Gastrocnemius medialis (tissue), 4 donors: ENCODE results near the gene ARHGAP26. TPM values are rescaled to one million over a fixed set of nuclear protein-coding genes. Genes with fewer than 3 reads are reported as not detected.

Experiments used
- ATAC-seq, 2 donors: fragments of 150-250 bp; one replicate each; pipeline ENCODE4 v1.9.1; 2016
- DNase-seq, 2 donors: peaks; one replicate each; pipeline ENCODE4 v3.0.0-alpha.2; 2019
- H3K27ac ChIP-seq, 4 donors: fragments of 200-600 bp; sonication (generic); 1 replicate in 1 of 4; 2 replicates in 3 of 4; pipeline ENCODE4 v1.5.1; 2016 to 2018; ENCODE audit warnings: mild to moderate bottlenecking in 2 of 4, moderate library complexity in 1 of 4
- H3K27me3 ChIP-seq, 3 donors: fragments of 200-600 bp; sonication (generic) in 2 of 3; 1 replicate in 1 of 3; 2 replicates in 2 of 3; pipeline versions ENCODE4 v1.5.1 to v1.6.0; 2016 to 2019; ENCODE audit warnings: mild to moderate bottlenecking in 1 of 3, moderate library complexity in 1 of 3
- H3K36me3 ChIP-seq, 2 donors: fragments of 200-600 bp; sonication (generic) in 1 of 2; one replicate each; pipeline ENCODE4 v1.5.1; 2017 to 2018
- H3K4me1 ChIP-seq, 2 donors: fragments of 200-600 bp; sonication (generic) in 1 of 2; one replicate each; pipeline ENCODE4 v1.5.1; 2016 to 2017; ENCODE audit warnings: mild to moderate bottlenecking in 2 of 2
- H3K4me3 ChIP-seq, 4 donors: fragments of 200-600 bp; sonication (generic) in 3 of 4; 1 replicate in 1 of 4; 2 replicates in 3 of 4; pipeline ENCODE4 v1.5.1; 2016 to 2019; ENCODE audit warnings: mild to moderate bottlenecking in 2 of 4
- H3K9me3 ChIP-seq, 3 donors: fragments of 200-600 bp; sonication (generic) in 2 of 3; 1 replicate in 1 of 3; 2 replicates in 2 of 3; pipeline ENCODE4 v1.5.1; 2016 to 2019
- CTCF ChIP-seq, 5 experiments: fragments of 450-650 bp in 3 of 5; fragments of 200-600 bp in 2 of 5; sonication (generic) in 2 of 5; IDR thresholded peaks in 4 of 5; conservative IDR thresholded peaks in 1 of 5; 1 replicate in 4 of 5; 2 replicates in 1 of 5; pipeline ENCODE4 v1.5.1; 2016 to 2019; ENCODE audit warnings: antibody characterized with exemption in 5 of 5, mild to moderate bottlenecking in 3 of 5, moderate library complexity in 3 of 5
- POLR2A ChIP-seq, 2 donors: fragments of 450-650 bp; IDR thresholded peaks; one replicate each; pipeline ENCODE4 v1.6.1; 2017; ENCODE audit warnings: antibody characterized with exemption in 2 of 2, mild to moderate bottlenecking in 2 of 2, moderate library complexity in 2 of 2
- in situ Hi-C, 4 donors: fragments of 200-750 bp; cut with MboI; loops; one replicate each; pipeline versions ENCODE4 v1.15.0 to v1.8.0; 2017; ENCODE audit warnings: low sequenced_read_pairs in 4 of 4
- intact Hi-C: fragments of 100-400 bp; cut with DNase I; formaldehyde crosslinking; loops from one replicate; pipeline ENCODE4 v1.15.1; 2023; ENCODE audit warnings: low total_unique reads
- total RNA-seq, 4 donors: library from RNA; depleted of rRNA; stranded (reverse); fragments of >200 nt; gene quantifications; one replicate each; pipeline versions ENCODE4 v1.1.0 to v1.2.3, GENCODE V29; 2016

Gene ARHGAP26
- total RNA-seq, 4 donors from 2014 or later: 9.1 to 22.4 (median 13.4) TPM

- Histone ChIP-seq H3K4me1 (peaks cover 76 to 83% of the 10 kb centered on the region in 2 donors), H3K36me3 (no peaks in the 10 kb centered on the region), H3K27ac (peak overlapping the region; percentile 76 to 91 (median 84)), H3K4me3 (no peak overlapping the region), H3K9me3 (no peaks in the 10 kb centered on the region), H3K27me3 (no peaks in the 10 kb centered on the region)
- intact Hi-C loops: no loop called here
- in situ Hi-C loops: no loop called here
- no peak for TF ChIP-seq CTCF (IDR thresholded peaks at IDR 0.05 in 4 of 5, conservative IDR thresholded peaks at IDR 0.05 in 1 of 5)
- TF ChIP-seq POLR2A (IDR thresholded peaks at IDR 0.05): no peak
- ATAC-seq: no peak
- no peak for DNase-seq
Observed at GRCh38 chr5:143064676-143065075, 294.5 kb downstream of the ARHGAP26 start.

DNA sequence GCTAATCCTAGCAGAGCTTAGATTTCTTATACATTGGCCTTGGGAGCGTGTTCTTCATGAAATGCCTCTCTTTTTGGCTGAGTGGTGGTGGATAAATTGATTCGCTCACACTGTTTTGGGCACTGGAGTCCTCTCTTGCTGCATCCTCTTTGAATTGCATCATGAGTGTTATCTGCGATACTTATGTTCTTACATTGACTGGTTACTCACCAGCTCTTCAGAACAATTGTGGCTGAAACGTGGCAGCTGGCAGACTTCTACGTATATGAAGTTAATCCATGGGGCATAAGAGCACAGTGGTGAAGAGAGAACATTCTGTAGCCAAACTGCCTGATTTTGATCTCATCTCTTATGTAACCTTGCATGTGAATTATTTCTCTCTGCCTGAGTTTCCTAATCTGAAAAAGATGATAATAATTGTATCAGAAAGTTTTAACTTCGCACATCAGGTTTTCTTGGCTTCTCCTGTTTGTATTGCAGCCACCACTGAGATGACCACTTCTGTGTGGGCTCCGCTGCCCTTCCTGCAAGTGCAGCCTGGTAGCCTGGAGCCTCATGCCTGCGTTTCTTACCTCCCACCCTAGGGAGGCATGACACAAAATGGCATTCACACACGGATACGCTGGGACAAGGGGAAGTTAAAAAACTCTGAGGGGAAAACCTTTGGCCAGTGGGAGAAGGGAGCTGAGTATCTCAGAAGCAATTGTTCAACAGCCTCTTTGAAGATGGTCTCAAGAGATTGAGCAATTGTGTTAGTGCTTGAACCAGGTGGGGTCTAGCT lies 295.2 kb downstream of the ARHGAP26 start:
- H3K36me3 ChIP-seq: no peaks in the 10 kb centered on the region
- in situ Hi-C loops: no loop called here
- ATAC-seq (peak in 1 of 2 donors; percentile 7), DNase-seq (peak in 1 of 2 donors; percentile 50)
- H3K4me1 ChIP-seq: peaks cover 69 to 76% of the 10 kb centered on the region in 2 donors
- intact Hi-C loops: no loop called here
- H3K4me3 ChIP-seq: no peak overlapping the region
- no peaks in the 10 kb centered on the region for H3K9me3 ChIP-seq
- no peaks in the 10 kb centered on the region for H3K27me3 ChIP-seq
- TF ChIP-seq POLR2A (IDR thresholded peaks at IDR 0.05) (no peak), CTCF (IDR thresholded peaks at IDR 0.05 in 4 of 5, conservative IDR thresholded peaks at IDR 0.05 in 1 of 5) (no peak)
- peak overlapping the region; percentile 76 to 91 (median 84) for H3K27ac ChIP-seq

DNA sequence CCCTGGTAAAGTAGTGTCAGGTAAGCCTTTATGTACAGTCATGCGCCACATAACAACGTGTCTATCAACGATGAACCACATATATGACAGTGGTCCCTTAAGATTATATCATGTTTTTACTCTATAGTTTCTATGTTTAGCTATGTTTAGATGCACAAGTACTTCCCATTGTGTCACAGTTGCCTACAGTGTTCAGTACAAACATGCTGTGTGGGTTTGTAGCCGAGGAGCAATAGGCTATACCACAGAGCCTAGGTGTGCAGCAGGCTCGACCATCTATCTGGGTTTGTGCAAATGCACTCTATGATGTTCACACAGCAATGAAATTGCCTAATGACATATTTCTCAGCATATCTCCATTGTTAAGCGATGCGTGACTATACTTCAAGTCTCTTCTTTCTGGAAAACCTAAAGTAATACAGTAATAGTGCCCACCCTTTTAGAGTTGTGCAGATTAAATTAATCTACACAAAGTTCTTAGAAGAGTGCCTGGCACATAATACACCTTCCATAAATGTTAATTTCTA lies 295.9 kb downstream of the ARHGAP26 start:
- ATAC-seq: no peak
- Histone ChIP-seq H3K9me3 (no peaks in the 10 kb centered on the region), H3K4me1 (peaks cover 62 to 69% of the 10 kb centered on the region in 2 donors), H3K36me3 (no peaks in the 10 kb centered on the region), H3K27me3 (no peaks in the 10 kb centered on the region), H3K4me3 (no peak overlapping the region), H3K27ac (peak overlapping the region; percentile 76 to 91 (median 84))
- no peak for DNase-seq
- intact Hi-C loops (no loop called here), in situ Hi-C loops (no loop called here)
- TF ChIP-seq CTCF (IDR thresholded peaks at IDR 0.05 in 4 of 5, conservative IDR thresholded peaks at IDR 0.05 in 1 of 5) (no peak), POLR2A (IDR thresholded peaks at IDR 0.05) (no peak)

GRCh38 chr5:143066556-143067281 lies 296.5 kb downstream of the ARHGAP26 start:
- peak; percentile 63 to 75 for DNase-seq
- ATAC-seq: peak; percentile 62 to 69
- H3K4me1 ChIP-seq: peaks cover 55 to 62% of the 10 kb centered on the region in 2 donors
- H3K4me3 ChIP-seq: peak overlapping the region in 2 of 4 donors; percentile 7 to 19
- H3K36me3 ChIP-seq: no peaks in the 10 kb centered on the region
- in situ Hi-C loops: no loop called here
- intact Hi-C loops: no loop called here
- H3K9me3 ChIP-seq: no peaks in the 10 kb centered on the region
- peak overlapping the region; percentile 76 to 91 (median 84) for H3K27ac ChIP-seq
- TF ChIP-seq POLR2A (IDR thresholded peaks at IDR 0.05) (no peak), CTCF (IDR thresholded peaks at IDR 0.05 in 4 of 5, conservative IDR thresholded peaks at IDR 0.05 in 1 of 5) (no peak)
- no peaks in the 10 kb centered on the region for H3K27me3 ChIP-seq
